SKM-1 (cell line): Measurements from ENCODE around the gene BPTF.
"Not testable (repeated sequence)": the region's sequence is repeated elsewhere in the genome, so short reads cannot be mapped to it uniquely, and the experiment has no call there.

Experiments
- DNase-seq: peaks from one replicate; lab custom pipeline; 2025; ENCODE audit not compliant: unreplicated experiment; lab: John Stamatoyannopoulos, UW

BPTF gene

GRCh38 chr17:67824735-67825626 is at the start of gene BPTF:
BPTF (plus strand) TSS chr17:67825503; CDS start chr17:67825725, 222 bp downstream.
- DNase-seq, result peak; percentile 83

GRCh38 chr17:67779098-67779672 is 46.1 kb upstream of the BPTF start:
- no peak for DNase-seq

GRCh38 chr17:67784364-67785121 is 40.8 kb upstream of the BPTF start:
- DNase-seq, result no peak

- DNase-seq, result no peak
These were observed 40.2 kb upstream of the BPTF start for GRCh38 chr17:67785122-67785477.

GRCh38 chr17:67785504-67785903 is 39.8 kb upstream of the BPTF start:
- no peak for DNase-seq

GRCh38 chr17:67800495-67800928 is 24.8 kb upstream of the BPTF start:
- DNase-seq, result peak; percentile 76

GRCh38 chr17:67801626-67802175 is 23.6 kb upstream of the BPTF start:
- no peak for DNase-seq

- DNase-seq, result no peak
These were observed 14.8 kb upstream of the BPTF start for GRCh38 chr17:67810464-67810863.

GRCh38 chr17:67812380-67812779 is 12.9 kb upstream of the BPTF start:
- not testable (repeated sequence) for DNase-seq

GRCh38 chr17:67813803-67814180 is 11.5 kb upstream of the BPTF start:
- no peak for DNase-seq

GRCh38 chr17:67818110-67819002 is 6.9 kb upstream of the BPTF start:
- no peak for DNase-seq

- no peak for DNase-seq
These were observed 5.6 kb upstream of the BPTF start for GRCh38 chr17:67819722-67820121.

GRCh38 chr17:67821871-67822367 is 3.4 kb upstream of the BPTF start:
- no peak for DNase-seq

GRCh38 chr17:67825627-67826601 is 611 bp downstream of the BPTF start:
- DNase-seq, result not testable (repeated sequence)

GRCh38 chr17:67829331-67829730 is 4.0 kb downstream of the BPTF start:
- DNase-seq, result no peak

GRCh38 chr17:67830440-67830839 is 5.1 kb downstream of the BPTF start:
- no peak for DNase-seq

GRCh38 chr17:67831268-67831667 is 6.0 kb downstream of the BPTF start:
- no peak for DNase-seq

- no peak for DNase-seq
These were observed 7.8 kb downstream of the BPTF start for GRCh38 chr17:67833134-67833533.
